ENCODE results near the gene CCDC171.

CCDC171 gene

GRCh38 chr9:15576350-15577050 is 23.7 kb downstream of the CCDC171 start:
- TF ChIP-seq EZH2 (IDR thresholded peaks at IDR 0.05; ENCODE audit: borderline replicate concordance, low read length) (no peak), CTCF (IDR thresholded peaks at IDR 0.05; ENCODE audit: low read length) (no peak)
- Histone ChIP-seq H3K79me2 (ENCODE audit: insufficient read depth, low read length) (no peaks in the 10 kb centered on the region), H3K4me1 (ENCODE audit: insufficient read depth, low read length, severe bottlenecking) (no peaks in the 10 kb centered on the region), H3K27me3 (ENCODE audit: insufficient read depth, low read length) (no peaks in the 10 kb centered on the region), H3K4me2 (ENCODE audit: low read length) (no peak overlapping the region), H3K4me3 (ENCODE audit: low read depth, low read length, poor library complexity, severe bottlenecking) (no peak overlapping the region), H3K9me2 (ENCODE audit: low read depth, low read length) (no peaks in the 10 kb centered on the region), H3K9me3 (ENCODE audit: low read length) (no peaks in the 10 kb centered on the region), H4K20me1 (ENCODE audit: insufficient read depth, low read length) (no peaks in the 10 kb centered on the region), H3F3A (ENCODE audit: insufficient read depth, low read length) (no peaks in the 10 kb centered on the region), H3K27ac (ENCODE audit: low read depth, low read length, poor library complexity, severe bottlenecking) (no peak overlapping the region), H2AFZ (ENCODE audit: low read length) (no peak overlapping the region), H3K36me3 (ENCODE audit: insufficient read depth, low read length) (peaks cover 15% of the 10 kb centered on the region), H3K9ac (ENCODE audit: low read length) (no peak overlapping the region)

GRCh38 chr9:15578714-15579113 is 25.9 kb downstream of the CCDC171 start:
- no peaks in the 10 kb centered on the region for H3K4me1 ChIP-seq (ENCODE audit: insufficient read depth, low read length, severe bottlenecking)
- H3K9me2 ChIP-seq (ENCODE audit: low read depth, low read length), result no peaks in the 10 kb centered on the region
- H4K20me1 ChIP-seq (ENCODE audit: insufficient read depth, low read length), result no peaks in the 10 kb centered on the region
- H3K36me3 ChIP-seq (ENCODE audit: insufficient read depth, low read length), result peaks cover 15% of the 10 kb centered on the region
- no peaks in the 10 kb centered on the region for H3K27me3 ChIP-seq (ENCODE audit: insufficient read depth, low read length)
- no peak overlapping the region for H3K4me3 ChIP-seq (ENCODE audit: low read depth, low read length, poor library complexity, severe bottlenecking)
- TF ChIP-seq EZH2 (IDR thresholded peaks at IDR 0.05; ENCODE audit: borderline replicate concordance, low read length), result no peak
- no peak for TF ChIP-seq CTCF (IDR thresholded peaks at IDR 0.05; ENCODE audit: low read length)
- no peaks in the 10 kb centered on the region for H3K79me2 ChIP-seq (ENCODE audit: insufficient read depth, low read length)
- H3F3A ChIP-seq (ENCODE audit: insufficient read depth, low read length), result no peaks in the 10 kb centered on the region
- no peak overlapping the region for H3K4me2 ChIP-seq (ENCODE audit: low read length)
- no peak overlapping the region for H3K9ac ChIP-seq (ENCODE audit: low read length)
- no peaks in the 10 kb centered on the region for H3K9me3 ChIP-seq (ENCODE audit: low read length)
- no peak overlapping the region for H3K27ac ChIP-seq (ENCODE audit: low read depth, low read length, poor library complexity, severe bottlenecking)
- H2AFZ ChIP-seq (ENCODE audit: low read length), result no peak overlapping the region

GRCh38 chr9:15584379-15584778 is 31.5 kb downstream of the CCDC171 start:
- no peaks in the 10 kb centered on the region for H3K27me3 ChIP-seq (ENCODE audit: insufficient read depth, low read length)
- H3F3A ChIP-seq (ENCODE audit: insufficient read depth, low read length), result no peaks in the 10 kb centered on the region
- no peaks in the 10 kb centered on the region for H3K9me3 ChIP-seq (ENCODE audit: low read length)
- H3K9me2 ChIP-seq (ENCODE audit: low read depth, low read length), result no peaks in the 10 kb centered on the region
- no peak overlapping the region for H3K27ac ChIP-seq (ENCODE audit: low read depth, low read length, poor library complexity, severe bottlenecking)
- H3K79me2 ChIP-seq (ENCODE audit: insufficient read depth, low read length), result no peaks in the 10 kb centered on the region
- no peak for TF ChIP-seq EZH2 (IDR thresholded peaks at IDR 0.05; ENCODE audit: borderline replicate concordance, low read length)
- no peak for TF ChIP-seq CTCF (IDR thresholded peaks at IDR 0.05; ENCODE audit: low read length)
- H3K4me1 ChIP-seq (ENCODE audit: insufficient read depth, low read length, severe bottlenecking), result no peaks in the 10 kb centered on the region
- H3K36me3 ChIP-seq (ENCODE audit: insufficient read depth, low read length), result peaks cover 11% of the 10 kb centered on the region
- no peak overlapping the region for H2AFZ ChIP-seq (ENCODE audit: low read length)
- no peak overlapping the region for H3K4me2 ChIP-seq (ENCODE audit: low read length)
- no peak overlapping the region for H3K4me3 ChIP-seq (ENCODE audit: low read depth, low read length, poor library complexity, severe bottlenecking)
- no peaks in the 10 kb centered on the region for H4K20me1 ChIP-seq (ENCODE audit: insufficient read depth, low read length)
- H3K9ac ChIP-seq (ENCODE audit: low read length), result no peak overlapping the region

All from OCI-LY1 (cell line).